HepG2 (cell line): ENCODE measurements around the gene FUT6. TPM values are rescaled to one million over a fixed set of nuclear protein-coding genes. Genes with fewer than 3 reads are reported as not detected.
A peak's percentile ranks its signal among the peaks of the same experiment; 100 is the strongest.

ENCODE experiments used
- FOSL2 ChIP-seq: sonication (generic); formaldehyde crosslinking; IDR thresholded peaks from 2 replicates; pipeline ENCODE4 v1.4.0; 2020; ENCODE audit warnings: missing genetic modification reagents
- HMGXB3 ChIP-seq: sonication (generic); formaldehyde crosslinking; IDR thresholded peaks from 2 replicates; pipeline ENCODE4 v1.4.0; 2020; ENCODE audit warnings: missing genetic modification reagents, borderline replicate concordance
- KDM1A ChIP-seq: IDR thresholded peaks from 2 replicates; pipeline ENCODE4 v1.6.1; 2016; ENCODE audit warnings: missing compliant biosample characterization
- POLR2AphosphoS5 ChIP-seq: IDR thresholded peaks from 2 replicates; pipeline ENCODE4 v1.6.1; 2012; ENCODE audit warnings: low read depth, low read length
- PTBP1 ChIP-seq: fragments of 200-400 bp; formaldehyde crosslinking; IDR thresholded peaks from 2 replicates; pipeline ENCODE4 v1.6.1; 2018; ENCODE audit warnings: low read length, low read depth; ENCODE audit not compliant: poor library complexity, severe bottlenecking
- REPIN1 ChIP-seq: sonication (generic); formaldehyde crosslinking; IDR thresholded peaks from 2 replicates; pipeline ENCODE4 v1.8.0; 2022; ENCODE audit warnings: missing genetic modification reagents, low read depth, mild to moderate bottlenecking, borderline replicate concordance
- SAP130 ChIP-seq: IDR thresholded peaks from 2 replicates; pipeline ENCODE4 v1.6.1; 2016; ENCODE audit warnings: low read depth
- TFAP4 ChIP-seq: sonication (generic); IDR thresholded peaks from 2 replicates; pipeline ENCODE4 v1.6.1; 2016; ENCODE audit warnings: low read depth, borderline replicate concordance
- TFDP1 ChIP-seq: IDR thresholded peaks from 2 replicates; pipeline ENCODE4 v1.6.1; 2016; ENCODE audit warnings: missing compliant biosample characterization, missing genetic modification reagents, borderline replicate concordance
- ZC3H13 ChIP-seq: sonication (generic); formaldehyde crosslinking; IDR thresholded peaks from 2 replicates; pipeline ENCODE4 v1.8.1; 2023; ENCODE audit warnings: mild to moderate bottlenecking, missing genetic modification reagents, moderate library complexity
- ZFAT ChIP-seq: sonication (generic); formaldehyde crosslinking; conservative IDR thresholded peaks from 2 replicates; pipeline ENCODE4 v1.8.1; 2023; ENCODE audit warnings: missing genetic modification reagents, inconsistent platforms
- ZNF256 ChIP-seq: sonication (generic); formaldehyde crosslinking; conservative IDR thresholded peaks from 2 replicates; pipeline ENCODE4 v1.4.0; 2020; ENCODE audit warnings: missing genetic modification reagents
- ZNF263 ChIP-seq: sonication (generic); formaldehyde crosslinking; IDR thresholded peaks from 2 replicates; pipeline ENCODE4 v1.4.0; 2020; ENCODE audit warnings: missing genetic modification reagents
- ZNF430 ChIP-seq: sonication (generic); formaldehyde crosslinking; IDR thresholded peaks from 2 replicates; pipeline ENCODE4 v1.9.0; 2021; ENCODE audit warnings: mild to moderate bottlenecking, missing genetic modification reagents
- ZNF562 ChIP-seq: sonication (generic); formaldehyde crosslinking; IDR thresholded peaks from 2 replicates; pipeline ENCODE4 v1.8.0; 2022; ENCODE audit warnings: missing genetic modification reagents, borderline replicate concordance
- ZNF567 ChIP-seq: sonication (generic); formaldehyde crosslinking; IDR thresholded peaks from 2 replicates; pipeline ENCODE4 v1.8.1; 2023; ENCODE audit warnings: mild to moderate bottlenecking, missing genetic modification reagents, borderline replicate concordance
- ZNF614 ChIP-seq: IDR thresholded peaks from 2 replicates; pipeline ENCODE4 v1.6.1; 2018; ENCODE audit warnings: missing biosample characterization, missing genetic modification reagents, inconsistent platforms, borderline replicate concordance
- ZNF788 ChIP-seq: sonication (generic); formaldehyde crosslinking; IDR thresholded peaks from 2 replicates; pipeline ENCODE4 v1.5.0; 2020; ENCODE audit warnings: mild to moderate bottlenecking, missing genetic modification reagents, borderline replicate concordance
- polyA plus RNA-seq, 8 experiments: library from polyadenylated mRNA; depleted of rRNA in 3 of 8; stranded (reverse) in 7 of 8; unstranded in 1 of 8; fragments of >200 nt; fragmentation: Illumina TruSeq in 4 of 8; extraction: Trizol in 4 of 8; gene quantifications; 2 replicates each; pipeline versions ENCODE4 v1.2.1 to v1.2.3, GENCODE V29; 2011 to 2016; ENCODE audit warnings: low read depth in 4 of 8, missing spikeins in 1 of 8, mixed read lengths in 1 of 8; ENCODE audit not compliant: insufficient read depth in 1 of 8
- total RNA-seq, 5 experiments: library from RNA; depleted of rRNA; stranded (reverse); fragments of >200 nt; fragmentation: Illumina TruSeq; extraction: Trizol; gene quantifications; 2 replicates each; pipeline ENCODE4 v1.2.3, GENCODE V29; 2016; ENCODE audit warnings: low read depth in 1 of 5
- TF ChIP-seq, protein P1 (sequence below): sonication (generic); formaldehyde crosslinking; IDR thresholded peaks from 2 replicates; pipeline ENCODE4 v1.4.0; 2020; ENCODE audit warnings: missing genetic modification reagents
- TF ChIP-seq, protein P2 (sequence below): IDR thresholded peaks from 2 replicates; pipeline ENCODE4 v1.6.1; 2016; ENCODE audit warnings: control low read depth
- TF ChIP-seq, protein P3 (sequence below): IDR thresholded peaks from 2 replicates; pipeline ENCODE4 v1.6.1; 2016; ENCODE audit warnings: mild to moderate bottlenecking

The FUT6 gene
- total and polyA plus RNA-seq, 2 of the 13 experiments (the other 11 are each of a cell fraction or from before 2014, with no cell fraction given), result 8.2 to 27.7 TPM

DNA sequence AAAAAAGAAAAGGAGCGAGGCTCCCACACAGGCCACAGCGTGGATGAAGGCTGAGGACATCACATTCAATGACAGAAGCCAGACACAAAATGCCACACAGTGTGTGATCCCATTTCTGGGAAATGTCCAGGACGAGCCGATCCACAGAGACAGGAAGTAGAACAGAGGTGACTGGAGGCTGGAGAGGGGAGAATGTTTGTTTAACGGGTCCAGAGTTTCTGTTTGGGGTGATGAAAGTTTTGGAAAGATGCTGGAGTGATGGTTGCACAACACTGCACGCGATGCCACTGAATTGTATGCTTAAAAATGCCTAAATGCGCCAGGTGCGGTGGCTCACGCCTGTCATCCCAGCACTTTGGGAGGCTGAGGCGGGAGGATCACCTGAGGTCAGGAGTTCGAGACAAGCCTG is 31.5 kb upstream of the FUT6 start (continued):
- TF ChIP-seq ZNF562 (CRISPR knock-in tag) (no peak), FOSL2 (peak; percentile 89), POLR2AphosphoS5 (peak; percentile 54), ZNF567 (CRISPR knock-in tag) (peak; percentile 67; the same call in 1 of the 2 replicates), ZNF430 (CRISPR knock-in tag) (peak; percentile 70; the same call in 1 of the 2 replicates), TFDP1 (CRISPR knock-in tag) (peak; percentile 31; the same call in 1 of the 2 replicates), REPIN1 (CRISPR knock-in tag) (peak; percentile 87; the same call in 1 of the 2 replicates), ZNF788 (CRISPR knock-in tag) (peak; percentile 88; the same call in 1 of the 2 replicates), KDM1A (CRISPR knock-in tag) (peak; percentile 100), HMGXB3 (CRISPR knock-in tag) (peak; percentile 90; the same call in 1 of the 2 replicates), ZFAT (CRISPR knock-in tag) (no peak), ZNF263 (peak; percentile 53), ZNF614 (CRISPR knock-in tag) (peak; percentile 99), PTBP1 (no peak), ZC3H13 (CRISPR knock-in tag) (peak; percentile 75), SAP130 (CRISPR knock-in tag) (peak; percentile 90), TFAP4 (peak; percentile 67; the same call in 1 of the 2 replicates), ZNF256 (CRISPR knock-in tag) (no peak)
- TF ChIP-seq, protein P1, sequence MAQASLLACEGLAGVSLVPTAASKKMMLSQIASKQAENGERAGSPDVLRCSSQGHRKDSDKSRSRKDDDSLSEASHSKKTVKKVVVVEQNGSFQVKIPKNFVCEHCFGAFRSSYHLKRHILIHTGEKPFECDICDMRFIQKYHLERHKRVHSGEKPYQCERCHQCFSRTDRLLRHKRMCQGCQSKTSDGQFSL (CRISPR knock-in tag), result no peak
- TF ChIP-seq, protein P2, sequence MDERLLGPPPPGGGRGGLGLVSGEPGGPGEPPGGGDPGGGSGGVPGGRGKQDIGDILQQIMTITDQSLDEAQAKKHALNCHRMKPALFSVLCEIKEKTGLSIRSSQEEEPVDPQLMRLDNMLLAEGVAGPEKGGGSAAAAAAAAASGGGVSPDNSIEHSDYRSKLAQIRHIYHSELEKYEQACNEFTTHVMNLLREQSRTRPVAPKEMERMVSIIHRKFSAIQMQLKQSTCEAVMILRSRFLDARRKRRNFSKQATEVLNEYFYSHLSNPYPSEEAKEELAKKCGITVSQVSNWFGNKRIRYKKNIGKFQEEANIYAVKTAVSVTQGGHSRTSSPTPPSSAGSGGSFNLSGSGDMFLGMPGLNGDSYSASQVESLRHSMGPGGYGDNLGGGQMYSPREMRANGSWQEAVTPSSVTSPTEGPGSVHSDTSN, result no peak
- TF ChIP-seq, protein P3, sequence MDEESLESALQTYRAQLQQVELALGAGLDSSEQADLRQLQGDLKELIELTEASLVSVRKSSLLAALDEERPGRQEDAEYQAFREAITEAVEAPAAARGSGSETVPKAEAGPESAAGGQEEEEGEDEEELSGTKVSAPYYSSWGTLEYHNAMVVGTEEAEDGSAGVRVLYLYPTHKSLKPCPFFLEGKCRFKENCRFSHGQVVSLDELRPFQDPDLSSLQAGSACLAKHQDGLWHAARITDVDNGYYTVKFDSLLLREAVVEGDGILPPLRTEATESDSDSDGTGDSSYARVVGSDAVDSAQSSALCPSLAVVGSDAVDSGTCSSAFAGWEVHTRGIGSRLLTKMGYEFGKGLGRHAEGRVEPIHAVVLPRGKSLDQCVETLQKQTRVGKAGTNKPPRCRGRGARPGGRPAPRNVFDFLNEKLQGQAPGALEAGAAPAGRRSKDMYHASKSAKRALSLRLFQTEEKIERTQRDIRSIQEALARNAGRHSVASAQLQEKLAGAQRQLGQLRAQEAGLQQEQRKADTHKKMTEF (CRISPR knock-in tag), result peak; percentile 96
